ENCODE measurements around the gene MAPT. TPM values are rescaled to one million over a fixed set of nuclear protein-coding genes. Genes with fewer than 3 reads are reported as not detected.

MAPT gene
- total and polyA plus RNA-seq, 4 donors, result 0.27 to 3.8 (median 1.8) TPM

GRCh38 chr17:46044286-46044928, 150.1 kb downstream of the MAPT start:
- peak; percentile 84 for TF ChIP-seq CTCF (IDR thresholded peaks at IDR 0.05; ENCODE audit: control extremely low read depth, extremely low read depth)
- ATAC-seq (ENCODE audit: insufficient read depth, low FRiP score), result peak; percentile 59
- Histone ChIP-seq H3K36me3 (ENCODE audit: control insufficient read depth in 4 of 4, insufficient read depth in 4 of 4, low read length in 4 of 4) (peaks cover 10 to 46% (median 15%) of the 10 kb centered on the region in 4 donors), H3K27ac (ENCODE audit: low read depth in 1 of 2, low read length in 1 of 2) (peak overlapping the region in 1 of 2 donors; percentile 57), H3K9ac (ENCODE audit: insufficient read depth in 1 of 2, low read length in 2 of 2) (peak overlapping the region in 1 of 2 donors; percentile 7), H3K9me3 (ENCODE audit: control insufficient read depth in 4 of 4, insufficient read depth in 3 of 4, low read length in 3 of 4) (no peaks in the 10 kb centered on the region), H3K27me3 (ENCODE audit: control insufficient read depth in 3 of 3, insufficient read depth in 3 of 3, low read length in 2 of 3) (no peaks in the 10 kb centered on the region), H3K4me1 (ENCODE audit: control insufficient read depth in 5 of 5, insufficient read depth in 5 of 5, low read length in 5 of 5) (peaks cover 0 to 2% (median 0%) of the 10 kb centered on the region in 5 donors), H3K4me3 (no peak overlapping the region)
- 41 to 43% methylated on average over 5 of the region's 5 CpGs for WGBS, 2 donors
- peak; percentile 75 to 92 (median 88) for DNase-seq

- DNase-seq (no peak), ATAC-seq (ENCODE audit: insufficient read depth, low FRiP score) (no peak)
- no peak overlapping the region for H3K4me3 ChIP-seq
- H3K9me3 ChIP-seq (ENCODE audit: control insufficient read depth in 4 of 4, insufficient read depth in 3 of 4, low read length in 3 of 4), result no peaks in the 10 kb centered on the region
- no peaks in the 10 kb centered on the region for H3K27me3 ChIP-seq (ENCODE audit: control insufficient read depth in 3 of 3, insufficient read depth in 3 of 3, low read length in 2 of 3)
- WGBS, 2 donors, result 66 to 93% methylated on average over 2 of the region's 2 CpGs
- H3K9ac ChIP-seq (ENCODE audit: insufficient read depth in 1 of 2, low read length in 2 of 2), result no peak overlapping the region
- no peaks in the 10 kb centered on the region for H3K4me1 ChIP-seq (ENCODE audit: control insufficient read depth in 5 of 5, insufficient read depth in 5 of 5, low read length in 5 of 5)
- H3K36me3 ChIP-seq (ENCODE audit: control insufficient read depth in 4 of 4, insufficient read depth in 4 of 4, low read length in 4 of 4), result peaks cover 12 to 49% (median 14%) of the 10 kb centered on the region in 4 donors
- no peak overlapping the region for H3K27ac ChIP-seq (ENCODE audit: low read depth in 1 of 2, low read length in 1 of 2)
- no peak for TF ChIP-seq CTCF (IDR thresholded peaks at IDR 0.05; ENCODE audit: control extremely low read depth, extremely low read depth)
Observed at GRCh38 chr17:46044989-46045388, 150.6 kb downstream of the MAPT start.

- H3K4me3 ChIP-seq, result no peak overlapping the region
- ATAC-seq (ENCODE audit: insufficient read depth, low FRiP score) (no peak), DNase-seq (no peak)
- H3K36me3 ChIP-seq (ENCODE audit: control insufficient read depth in 4 of 4, insufficient read depth in 4 of 4, low read length in 4 of 4), result peaks cover 10 to 48% (median 19%) of the 10 kb centered on the region in 4 donors
- no peak for TF ChIP-seq CTCF (IDR thresholded peaks at IDR 0.05; ENCODE audit: control extremely low read depth, extremely low read depth)
- WGBS, 2 donors, result 78 to 90% methylated on average over 3 of the region's 3 CpGs
- no peaks in the 10 kb centered on the region for H3K27me3 ChIP-seq (ENCODE audit: control insufficient read depth in 3 of 3, insufficient read depth in 3 of 3, low read length in 2 of 3)
- H3K9ac ChIP-seq (ENCODE audit: insufficient read depth in 1 of 2, low read length in 2 of 2), result no peak overlapping the region
- no peaks in the 10 kb centered on the region for H3K9me3 ChIP-seq (ENCODE audit: control insufficient read depth in 4 of 4, insufficient read depth in 3 of 4, low read length in 3 of 4)
- H3K4me1 ChIP-seq (ENCODE audit: control insufficient read depth in 5 of 5, insufficient read depth in 5 of 5, low read length in 5 of 5), result no peaks in the 10 kb centered on the region
- H3K27ac ChIP-seq (ENCODE audit: low read depth in 1 of 2, low read length in 1 of 2), result no peak overlapping the region
Observed at GRCh38 chr17:46045639-46046038, 151.3 kb downstream of the MAPT start.

All from lung (tissue), 12 donors.